GM12878 (cell line): Measurements from ENCODE around the gene PNMA6F. TPM values are rescaled to one million over a fixed set of nuclear protein-coding genes. Genes with fewer than 3 reads are reported as not detected.
"Not testable (repeated sequence)": the region's sequence is repeated elsewhere in the genome, so short reads cannot be mapped to it uniquely, and the experiment has no call there.

Experiments
- ATAC-seq: fragments of 200-7000 bp; cut with Tn5 transposase; 3 replicates; pipeline ENCODE4 v1.9.1; 2020; ENCODE audit warnings: mild to moderate bottlenecking, moderate library complexity
- BruUV-seq: library from RNA; stranded (reverse); fragments of 400-500 nt; replicated peaks from 2 replicates; lab custom pipeline; 2021; lab: Mats Ljungman, UMichigan
- CTCF ChIA-PET: fragments of 300-600 bp; sonication (Branson Sonifier 250); formaldehyde crosslinking; extraction: SDS; loops from one replicate; lab custom pipeline; 2021; ENCODE audit warnings: inconsistent platforms; lab: Yijun Ruan, JAX
- POLR2A ChIA-PET: fragments of 350-600 bp; formaldehyde crosslinking; extraction: SDS; loops from one replicate; lab custom pipeline; 2021; ENCODE audit warnings: inconsistent platforms; lab: Charles Lee
- RAD21 ChIA-PET: fragments of 300-600 bp; sonication (Branson Sonifier 250); formaldehyde crosslinking; loops from one replicate; lab custom pipeline; 2023; ENCODE audit warnings: antibody characterized with exemption; ENCODE audit not compliant: unreplicated experiment; lab: Charles Lee
- SMC1A ChIA-PET: fragments of 300-600 bp; sonication (Branson Sonifier 250); formaldehyde crosslinking; loops from one replicate; lab custom pipeline; 2023; ENCODE audit not compliant: unreplicated experiment, uncharacterized antibody; lab: Charles Lee
- DNase-seq: peaks from one replicate; pipeline ENCODE4 v3.0.0-alpha.2; 2011; ENCODE audit warnings: low read depth, low spot score
- FAIRE-seq: peaks from 3 replicates; lab custom pipeline; 2011; peaks lifted over from hg19 to GRCh38; lab: Jason Lieb, UNC
- H2AFZ ChIP-seq: 2 replicates; pipeline ENCODE4 v1.6.0; 2011; ENCODE audit warnings: low read depth, low read length, control low read depth; ENCODE audit not compliant: control insufficient read depth
- H3K27ac ChIP-seq: 2 replicates; pipeline ENCODE4 v1.5.1; 2011; ENCODE audit warnings: control low read depth; ENCODE audit not compliant: control insufficient read depth, insufficient read depth
- H3K27me3 ChIP-seq, 2 experiments: replicated peaks in 1 of 2; 2 replicates each; pipeline versions ENCODE4 v1.6.0 to v1.6.1; 2011; ENCODE audit warnings: low read length in 1 of 2; ENCODE audit not compliant: control insufficient read depth in 2 of 2, insufficient read depth in 2 of 2
- H3K36me3 ChIP-seq, 2 experiments: 2 replicates each; pipeline ENCODE4 v1.5.1; 2011; ENCODE audit warnings: low read length in 1 of 2; ENCODE audit not compliant: control insufficient read depth in 2 of 2, insufficient read depth in 2 of 2
- H3K4me1 ChIP-seq: 2 replicates; pipeline ENCODE4 v1.6.1; 2011; ENCODE audit warnings: mild to moderate bottlenecking, low read length, moderate library complexity, mixed read lengths; ENCODE audit not compliant: control insufficient read depth, insufficient read depth
- H3K4me2 ChIP-seq: 2 replicates; pipeline ENCODE4 v1.6.0; 2011; ENCODE audit warnings: control low read depth; ENCODE audit not compliant: control insufficient read depth, insufficient read depth
- H3K4me3 ChIP-seq: fragments of 200-600 bp; sonication (generic); 2 replicates; pipeline ENCODE4 v1.5.1; 2016
- H3K79me2 ChIP-seq: 2 replicates; pipeline ENCODE4 v1.6.0; 2011; ENCODE audit warnings: low read length; ENCODE audit not compliant: control insufficient read depth, insufficient read depth
- H3K9ac ChIP-seq: 2 replicates; pipeline ENCODE4 v1.8.0; 2011; ENCODE audit warnings: low read length, control low read depth, mixed read lengths; ENCODE audit not compliant: control insufficient read depth, insufficient read depth
- H3K9me3 ChIP-seq: replicated peaks from 3 replicates; pipeline ENCODE4 v1.5.1; 2011; ENCODE audit warnings: mild to moderate bottlenecking, low read length; ENCODE audit not compliant: control insufficient read depth, insufficient read depth
- H4K20me1 ChIP-seq: 2 replicates; pipeline ENCODE4 v1.6.0; 2011; ENCODE audit not compliant: control insufficient read depth, insufficient read depth
- BACH1 ChIP-seq: fragments of 450-650 bp; IDR thresholded peaks from 2 replicates; pipeline ENCODE4 v1.6.1; 2017; ENCODE audit warnings: mild to moderate bottlenecking, borderline replicate concordance
- IKZF2 ChIP-seq, 2 experiments: fragments of 450-650 bp; IDR thresholded peaks; 2 replicates each; pipeline ENCODE4 v1.6.1; 2017; ENCODE audit warnings: mild to moderate bottlenecking in 2 of 2, moderate library complexity in 2 of 2
- KDM1A ChIP-seq: fragments of 200-600 bp; sonication (generic); IDR thresholded peaks from 2 replicates; pipeline ENCODE4 v1.6.1; 2016; ENCODE audit warnings: borderline replicate concordance
- MEF2B ChIP-seq: fragments of 450-650 bp; IDR thresholded peaks from 2 replicates; pipeline ENCODE4 v1.6.1; 2018; ENCODE audit warnings: mild to moderate bottlenecking, moderate library complexity; ENCODE audit not compliant: partially characterized antibody, poor library complexity, severe bottlenecking
- NBN ChIP-seq: fragments of 450-650 bp; IDR thresholded peaks from 2 replicates; pipeline ENCODE4 v1.6.1; 2016
- NFXL1 ChIP-seq: fragments of 450-650 bp; IDR thresholded peaks from 2 replicates; pipeline ENCODE4 v1.6.1; 2017; ENCODE audit warnings: antibody characterized with exemption, mild to moderate bottlenecking, borderline replicate concordance
- SMARCA5 ChIP-seq: fragments of 450-650 bp; IDR thresholded peaks from 2 replicates; pipeline ENCODE4 v1.6.1; 2017; ENCODE audit warnings: mild to moderate bottlenecking
- WGBS: methylation state at CpG from one replicate; pipeline ENCODE4 v1.1.6; 2016; ENCODE audit warnings: low lambda C conversion rate; ENCODE audit not compliant: insufficient replicate concordance, insufficient coverage; ENCODE audit errors: missing lambda C conversion rate; 5-methylcytosine and 5-hydroxymethylcytosine counted together
- in situ Hi-C: fragments of 300-500 bp; cut with MboI; formaldehyde crosslinking; loops from 9 replicates; pipeline ENCODE4 v1.14.3; 2018; ENCODE audit warnings: mixed read lengths
- intact Hi-C: fragments of 100-400 bp; cut with micrococcal nuclease; formaldehyde crosslinking; loops from one replicate; pipeline ENCODE4 v1.14.2; 2022; ENCODE audit not compliant: unreplicated experiment
- polyA plus RNA-seq, 11 experiments: library from polyadenylated mRNA; depleted of rRNA in 4 of 11; unstranded in 6 of 11; stranded (reverse) in 5 of 11; fragments of >200 nt; fragmentation: Nextera tagmentation in 4 of 11; fragmentation: Illumina TruSeq in 1 of 11; extraction: Ambion mirVana in 4 of 11; extraction: Trizol in 1 of 11; gene quantifications; 1 replicate in 1 of 11; 2 replicates in 10 of 11; pipeline versions ENCODE4 v1.2.1 to v1.2.3, GENCODE V29; 2011 to 2016; ENCODE audit warnings: inconsistent platforms in 2 of 11, missing spikeins in 2 of 11, low read depth in 1 of 11
- total RNA-seq, 4 experiments: library from RNA; depleted of rRNA in 3 of 4; stranded (reverse); fragments of >200 nt in 3 of 4; fragmentation: Illumina TruSeq in 1 of 4; extraction: Trizol in 1 of 4; gene quantifications; 2 replicates each; pipeline versions ENCODE4 v1.2.1 to v1.2.3, GENCODE V29; 2013 to 2021
- TF ChIP-seq, protein P1 (sequence below): fragments of 450-650 bp; IDR thresholded peaks from 2 replicates; pipeline ENCODE4 v1.6.1; 2017; ENCODE audit warnings: mild to moderate bottlenecking, low read depth, inconsistent platforms; ENCODE audit not compliant: poor library complexity, severe bottlenecking

PNMA6F gene
- total and polyA plus RNA-seq, 10 of the 15 experiments (the other 5 are each of a cell fraction or from before 2014, with no cell fraction given), result not detected

GRCh38 chrX:153327561-153327960 lies 6.0 kb upstream of the PNMA6F start:
- WGBS, result 35% methylated on average over 4 of the region's 4 CpGs
- TF ChIP-seq KDM1A, result no peak
- no peak for TF ChIP-seq MEF2B
- no peak for TF ChIP-seq SMARCA5
- no peak for TF ChIP-seq IKZF2 (IDR thresholded peaks at IDR 0.05)
- TF ChIP-seq NBN, result no peak
- TF ChIP-seq, all 136 proteins: peak for 0
- SMC1A ChIA-PET, result no interaction called here

GRCh38 chrX:153320555-153321184 lies 897 bp downstream of the PNMA6F start:
- RAD21 ChIA-PET, result no interaction called here
- no peak for ATAC-seq

More at GRCh38 chrX:153327561-153327960, 6.0 kb upstream of the PNMA6F start:
- intact Hi-C loops, result no loop called here
- Histone ChIP-seq H3K4me3 (no peak overlapping the region), H3K36me3 (no peaks in the 10 kb centered on the region), H4K20me1 (no peaks in the 10 kb centered on the region), H3K9me3 (no peaks in the 10 kb centered on the region), H3K27ac (no peak overlapping the region), H3K4me1 (no peaks in the 10 kb centered on the region), H3K4me2 (no peak overlapping the region), H3K9ac (no peak overlapping the region), H2AFZ (no peak overlapping the region), H3K79me2 (no peaks in the 10 kb centered on the region), H3K27me3 (no peaks in the 10 kb centered on the region; a peak in 1 of 4 replicates)
- RAD21 ChIA-PET, result no interaction called here
- FAIRE-seq, result no peak
- CTCF ChIA-PET, result no interaction called here
- no peak for ATAC-seq
- POLR2A ChIA-PET, result no interaction called here
- no TSS peak for BruUV-seq
- in situ Hi-C loops, result no loop called here
- no peak for DNase-seq

DNA sequence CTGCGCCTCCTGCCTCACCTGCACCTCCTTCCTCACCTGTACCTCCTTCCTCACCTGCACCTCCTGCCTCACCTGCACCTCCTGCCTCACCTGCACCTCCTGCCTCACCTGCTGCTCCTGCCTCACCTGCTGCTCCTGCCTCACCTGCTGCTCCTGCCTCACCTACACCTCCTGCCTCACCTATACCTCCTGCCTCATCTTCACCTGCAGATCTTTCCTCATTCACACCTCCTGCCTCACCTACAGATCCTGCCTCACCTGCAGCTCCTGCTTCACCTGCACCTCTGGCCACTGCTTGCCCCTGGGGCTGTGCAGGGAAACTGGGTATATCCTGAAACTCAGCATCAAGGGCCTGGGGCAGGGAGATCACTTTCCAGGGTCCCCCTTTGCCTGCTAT lies 1.5 kb downstream of the PNMA6F start:
- in situ Hi-C loops, result loop anchor here (25.0 kb wide), 1 partner anchor 158 kb away; no protein-coding TSS in a partner anchor
- H2AFZ ChIP-seq, CTCF ChIA-PET, H3K27me3 ChIP-seq, H3K27ac ChIP-seq, POLR2A ChIA-PET, H4K20me1 ChIP-seq, H3K9me3 ChIP-seq, intact Hi-C loops, RAD21 ChIA-PET, H3K9ac ChIP-seq, FAIRE-seq, H3K36me3 ChIP-seq, H3K4me1 ChIP-seq, BruUV-seq, H3K79me2 ChIP-seq, SMC1A ChIA-PET, H3K4me3 ChIP-seq, DNase-seq, ATAC-seq, H3K4me2 ChIP-seq: not testable (repeated sequence)
- WGBS, result no CpG with 5 or more reads among the region's 1 CpG

More at GRCh38 chrX:153320555-153321184, 897 bp downstream of the PNMA6F start:
- no peaks in the 10 kb centered on the region for H3K9me3 ChIP-seq
- ChIA-PET SMC1A (no interaction called here), POLR2A (no interaction called here), CTCF (no interaction called here)
- no peak overlapping the region for H3K27ac ChIP-seq
- H3K27me3 ChIP-seq, result no peaks in the 10 kb centered on the region
- no peaks in the 10 kb centered on the region for H4K20me1 ChIP-seq
- no peaks in the 10 kb centered on the region for H3K36me3 ChIP-seq
- no peak overlapping the region for H3K9ac ChIP-seq
- H3K4me1 ChIP-seq, result no peaks in the 10 kb centered on the region
- intact Hi-C loops, result no loop called here
- DNase-seq (no peak), FAIRE-seq (no peak)
- H3K4me2 ChIP-seq, result no peak overlapping the region
- no peak overlapping the region for H2AFZ ChIP-seq
- BruUV-seq, result no TSS peak
- no peak overlapping the region for H3K4me3 ChIP-seq
- H3K79me2 ChIP-seq, result no peaks in the 10 kb centered on the region
- TF ChIP-seq, protein P1, sequence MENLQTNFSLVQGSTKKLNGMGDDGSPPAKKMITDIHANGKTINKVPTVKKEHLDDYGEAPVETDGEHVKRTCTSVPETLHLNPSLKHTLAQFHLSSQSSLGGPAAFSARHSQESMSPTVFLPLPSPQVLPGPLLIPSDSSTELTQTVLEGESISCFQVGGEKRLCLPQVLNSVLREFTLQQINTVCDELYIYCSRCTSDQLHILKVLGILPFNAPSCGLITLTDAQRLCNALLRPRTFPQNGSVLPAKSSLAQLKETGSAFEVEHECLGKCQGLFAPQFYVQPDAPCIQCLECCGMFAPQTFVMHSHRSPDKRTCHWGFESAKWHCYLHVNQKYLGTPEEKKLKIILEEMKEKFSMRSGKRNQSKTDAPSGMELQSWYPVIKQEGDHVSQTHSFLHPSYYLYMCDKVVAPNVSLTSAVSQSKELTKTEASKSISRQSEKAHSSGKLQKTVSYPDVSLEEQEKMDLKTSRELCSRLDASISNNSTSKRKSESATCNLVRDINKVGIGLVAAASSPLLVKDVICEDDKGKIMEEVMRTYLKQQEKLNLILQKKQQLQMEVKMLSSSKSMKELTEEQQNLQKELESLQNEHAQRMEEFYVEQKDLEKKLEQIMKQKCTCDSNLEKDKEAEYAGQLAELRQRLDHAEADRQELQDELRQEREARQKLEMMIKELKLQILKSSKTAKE, result no peak
- TF ChIP-seq BACH1 (no peak), NFXL1 (no peak)
- in situ Hi-C loops, result loop anchor here (25.0 kb wide), 1 partner anchor 158 kb away; no protein-coding TSS in a partner anchor
- WGBS, result 45% methylated on average over 5 of the region's 13 CpGs
